Measurements from ENCODE around the gene AK3.

Gene AK3

GRCh38 chr9:4677392-4677791 is 63.6 kb downstream of the AK3 start:
- ChIA-PET POLR2A (no interaction called here), CTCF (no interaction called here)
- TF ChIP-seq SUZ12 (IDR thresholded peaks at IDR 0.05) (no peak), PKNOX1 (IDR thresholded peaks at IDR 0.05) (peak; percentile 82), ZNF384 (IDR thresholded peaks at IDR 0.05) (no peak), SP1 (IDR thresholded peaks at IDR 0.05) (no peak), FOXM1 (IDR thresholded peaks at IDR 0.05; ENCODE audit: borderline replicate concordance) (no peak)
- no peak for DNase-seq (ENCODE audit: extremely low spot score)

- CTCF ChIA-PET: interaction anchor here (1.0 kb wide), 1 partner anchor 8 kb away, joined by 3 read pairs; the partner anchor contains the start of gene SPATA6L
- POLR2A ChIA-PET: interaction anchor here (0.7 to 0.9 kb wide), 2 partner anchors 66 to 67 kb away, joined by 3 to 4 read pairs; partner anchors contain the start of gene AK3
- DNase-seq (ENCODE audit: extremely low spot score): no peak
- TF ChIP-seq NFRKB (IDR thresholded peaks at IDR 0.05) (no peak), ZNF384 (IDR thresholded peaks at IDR 0.05) (no peak), FOXA1 (IDR thresholded peaks at IDR 0.05) (no peak)
Observed at GRCh38 chr9:4674783-4675182, 66.2 kb downstream of the AK3 start.

- TF ChIP-seq TARDBP (IDR thresholded peaks at IDR 0.05) (no peak), ZNF384 (IDR thresholded peaks at IDR 0.05) (no peak), PKNOX1 (IDR thresholded peaks at IDR 0.05) (no peak), FOXM1 (IDR thresholded peaks at IDR 0.05; ENCODE audit: borderline replicate concordance) (no peak), LEF1 (IDR thresholded peaks at IDR 0.05; ENCODE audit: borderline replicate concordance) (no peak), SP1 (IDR thresholded peaks at IDR 0.05) (no peak)
- ChIA-PET POLR2A (interaction anchor here (1.5 kb wide), 1 partner anchor 9 kb away, joined by 3 read pairs; no protein-coding TSS in a partner anchor), CTCF (no interaction called here)
- DNase-seq (ENCODE audit: extremely low spot score): no peak
Observed at GRCh38 chr9:4671737-4672136, 69.3 kb downstream of the AK3 start.

GRCh38 chr9:4670591-4670990 is 70.4 kb downstream of the AK3 start:
- POLR2A ChIA-PET: no interaction called here
- no peak for TF ChIP-seq FOXA1 (IDR thresholded peaks at IDR 0.05)
- TF ChIP-seq FOXM1 (IDR thresholded peaks at IDR 0.05; ENCODE audit: borderline replicate concordance): no peak
- TF ChIP-seq BHLHE40 (IDR thresholded peaks at IDR 0.05; ENCODE audit: borderline replicate concordance): no peak
- no peak for TF ChIP-seq PKNOX1 (IDR thresholded peaks at IDR 0.05)
- TF ChIP-seq ELF4 (IDR thresholded peaks at IDR 0.05): no peak
- TF ChIP-seq NFRKB (IDR thresholded peaks at IDR 0.05): no peak
- no peak for TF ChIP-seq SP1 (IDR thresholded peaks at IDR 0.05)
- no peak for TF ChIP-seq CTBP1 (IDR thresholded peaks at IDR 0.05; ENCODE audit: borderline replicate concordance)
- TF ChIP-seq LEF1 (IDR thresholded peaks at IDR 0.05; ENCODE audit: borderline replicate concordance): no peak
- no peak for TF ChIP-seq HDGF (IDR thresholded peaks at IDR 0.05; ENCODE audit: borderline replicate concordance)
- TF ChIP-seq SUZ12 (IDR thresholded peaks at IDR 0.05): no peak
- TF ChIP-seq ZNF384 (IDR thresholded peaks at IDR 0.05): no peak
- TF ChIP-seq L3MBTL2 (conservative IDR thresholded peaks at IDR 0.05): no peak
- TF ChIP-seq TARDBP (IDR thresholded peaks at IDR 0.05): no peak
- no peak for TF ChIP-seq FOXK2 (IDR thresholded peaks at IDR 0.05)
- no peak for TF ChIP-seq ARNT (IDR thresholded peaks at IDR 0.05)
- no peak for DNase-seq (ENCODE audit: extremely low spot score)
- CTCF ChIA-PET: interaction anchor here (0.6 kb wide), 1 partner anchor 92 kb away, joined by 3 read pairs; no protein-coding TSS in a partner anchor

- CTCF ChIA-PET: interaction anchor here (0.6 kb wide), 1 partner anchor 93 kb away, joined by 3 read pairs; no protein-coding TSS in a partner anchor
Observed at GRCh38 chr9:4669890-4670289, 71.1 kb downstream of the AK3 start.

More at GRCh38 chr9:4669890-4670289, 71.1 kb downstream of the AK3 start:
- POLR2A ChIA-PET: no interaction called here
- no peak for DNase-seq (ENCODE audit: extremely low spot score)
- TF ChIP-seq SP1 (IDR thresholded peaks at IDR 0.05) (no peak), BHLHE40 (IDR thresholded peaks at IDR 0.05; ENCODE audit: borderline replicate concordance) (no peak), TARDBP (IDR thresholded peaks at IDR 0.05) (no peak), CTBP1 (IDR thresholded peaks at IDR 0.05; ENCODE audit: borderline replicate concordance) (no peak), SUZ12 (IDR thresholded peaks at IDR 0.05) (no peak), FOXA1 (IDR thresholded peaks at IDR 0.05) (no peak), HDGF (IDR thresholded peaks at IDR 0.05; ENCODE audit: borderline replicate concordance) (no peak), PKNOX1 (IDR thresholded peaks at IDR 0.05) (no peak), ELF4 (IDR thresholded peaks at IDR 0.05) (no peak), ARNT (IDR thresholded peaks at IDR 0.05) (no peak), L3MBTL2 (conservative IDR thresholded peaks at IDR 0.05) (no peak), FOXM1 (IDR thresholded peaks at IDR 0.05; ENCODE audit: borderline replicate concordance) (no peak), LEF1 (IDR thresholded peaks at IDR 0.05; ENCODE audit: borderline replicate concordance) (no peak), FOXK2 (IDR thresholded peaks at IDR 0.05) (no peak), NFRKB (IDR thresholded peaks at IDR 0.05) (no peak)

All from HEK293T (cell line).